ENCODE data around the gene GPR155. TPM values are rescaled to one million over a fixed set of nuclear protein-coding genes. Genes with fewer than 3 reads are reported as not detected.
"Not testable (repeated sequence)": the region's sequence is repeated elsewhere in the genome, so short reads cannot be mapped to it uniquely, and the experiment has no call there.

GPR155 gene
- total RNA-seq, 2 experiments from 2014 or later, result 33.3 to 38.1 TPM

- POLR2A ChIA-PET, result no interaction called here
Measured at GRCh38 chr2:174446531-174446930, 40.3 kb downstream of the GPR155 start.

GRCh38 chr2:174445248-174445647, 41.6 kb downstream of the GPR155 start:
- no peak for DNase-seq
- Mint-ChIP-seq H3K36me3 (ENCODE audit: low read depth) (peaks cover 50% of the 10 kb centered on the region), H3K27ac (no peak overlapping the region), H3K27me3 (no peaks in the 10 kb centered on the region), H3K4me1 (peaks cover 3% of the 10 kb centered on the region), H3K4me3 (no peak overlapping the region), H3K9me3 (no peaks in the 10 kb centered on the region)
- ChIA-PET POLR2A (no interaction called here), CTCF (no interaction called here)

More at GRCh38 chr2:174446531-174446930, 40.3 kb downstream of the GPR155 start:
- Mint-ChIP-seq H3K36me3 (ENCODE audit: low read depth) (peaks cover 45% of the 10 kb centered on the region), H3K9me3 (no peaks in the 10 kb centered on the region), H3K4me1 (peaks cover 8% of the 10 kb centered on the region), H3K4me3 (no peak overlapping the region), H3K27ac (peak overlapping the region; percentile 31), H3K27me3 (no peaks in the 10 kb centered on the region)
- CTCF ChIA-PET, result interaction anchor here (0.6 to 1.2 kb wide), 6 partner anchors 11 to 90 kb away, joined by 3 to 7 read pairs (median 4); no protein-coding TSS in a partner anchor
- no peak for DNase-seq

GRCh38 chr2:174444761-174445160, 42.1 kb downstream of the GPR155 start:
- ChIA-PET CTCF (no interaction called here), POLR2A (no interaction called here)
- no peaks in the 10 kb centered on the region for H3K9me3 Mint-ChIP-seq
- no peaks in the 10 kb centered on the region for H3K27me3 Mint-ChIP-seq
- DNase-seq, result no peak
- H3K36me3 Mint-ChIP-seq (ENCODE audit: low read depth), result peaks cover 50% of the 10 kb centered on the region
- no peaks in the 10 kb centered on the region for H3K4me1 Mint-ChIP-seq
- H3K4me3 Mint-ChIP-seq, result no peak overlapping the region
- no peak overlapping the region for H3K27ac Mint-ChIP-seq

GRCh38 chr2:174442546-174443510, 44.0 kb downstream of the GPR155 start:
- Mint-ChIP-seq H3K27me3 (no peaks in the 10 kb centered on the region), H3K4me3 (no peak overlapping the region), H3K4me1 (no peaks in the 10 kb centered on the region), H3K27ac (no peak overlapping the region), H3K36me3 (ENCODE audit: low read depth) (peaks cover 37% of the 10 kb centered on the region), H3K9me3 (no peaks in the 10 kb centered on the region)
- no peak for DNase-seq
- ChIA-PET POLR2A (no interaction called here), CTCF (interaction anchor here (0.7 kb wide), 1 partner anchor 585 kb away, joined by 3 read pairs; no protein-coding TSS in a partner anchor)

GRCh38 chr2:174439950-174440349, 46.9 kb downstream of the GPR155 start:
- DNase-seq, result no peak
- H3K36me3 Mint-ChIP-seq (ENCODE audit: low read depth), result peaks cover 39% of the 10 kb centered on the region
- no peaks in the 10 kb centered on the region for H3K4me1 Mint-ChIP-seq
- ChIA-PET CTCF (no interaction called here), POLR2A (no interaction called here)
- H3K4me3 Mint-ChIP-seq, result no peak overlapping the region
- H3K27me3 Mint-ChIP-seq, result no peaks in the 10 kb centered on the region
- H3K9me3 Mint-ChIP-seq, result no peaks in the 10 kb centered on the region
- H3K27ac Mint-ChIP-seq, result no peak overlapping the region

- no peaks in the 10 kb centered on the region for H3K27me3 Mint-ChIP-seq
- no peaks in the 10 kb centered on the region for H3K9me3 Mint-ChIP-seq
- no peaks in the 10 kb centered on the region for H3K4me1 Mint-ChIP-seq
- no peak overlapping the region for H3K27ac Mint-ChIP-seq
- CTCF ChIA-PET, result no interaction called here
- POLR2A ChIA-PET, result no interaction called here
- DNase-seq, result no peak
- H3K4me3 Mint-ChIP-seq, result no peak overlapping the region
- peaks cover 35% of the 10 kb centered on the region for H3K36me3 Mint-ChIP-seq (ENCODE audit: low read depth)
Measured at GRCh38 chr2:174439323-174439722, 47.5 kb downstream of the GPR155 start.

- POLR2A ChIA-PET, result no interaction called here
- Mint-ChIP-seq H3K36me3 (ENCODE audit: low read depth) (peaks cover 38% of the 10 kb centered on the region), H3K27ac (no peak overlapping the region), H3K4me1 (no peaks in the 10 kb centered on the region), H3K4me3 (no peak overlapping the region), H3K9me3 (no peaks in the 10 kb centered on the region), H3K27me3 (no peaks in the 10 kb centered on the region)
- CTCF ChIA-PET, result interaction anchor here (0.6 kb wide), 2 partner anchors 528 to 1620 kb away, joined by 5 to 6 read pairs; no protein-coding TSS in a partner anchor
- DNase-seq, result no peak
Measured at GRCh38 chr2:174438146-174438886, 48.5 kb downstream of the GPR155 start.

GRCh38 chr2:174436351-174436750, 50.5 kb downstream of the GPR155 start:
- Mint-ChIP-seq H3K4me3 (no peak overlapping the region), H3K27ac (no peak overlapping the region), H3K36me3 (ENCODE audit: low read depth) (peaks cover 37% of the 10 kb centered on the region), H3K27me3 (no peaks in the 10 kb centered on the region), H3K9me3 (no peaks in the 10 kb centered on the region), H3K4me1 (no peaks in the 10 kb centered on the region)
- no peak for DNase-seq
- CTCF ChIA-PET, result interaction anchor here (1.0 kb wide), 1 partner anchor 10 kb away, joined by 3 read pairs; no protein-coding TSS in a partner anchor
- POLR2A ChIA-PET, result no interaction called here

GRCh38 chr2:174431902-174432301, 54.9 kb downstream of the GPR155 start:
- Mint-ChIP-seq H3K9me3 (peaks cover 7% of the 10 kb centered on the region), H3K27ac (no peak overlapping the region), H3K36me3 (ENCODE audit: low read depth) (peaks cover 45% of the 10 kb centered on the region), H3K27me3 (no peaks in the 10 kb centered on the region), H3K4me1 (no peaks in the 10 kb centered on the region), H3K4me3 (no peak overlapping the region)
- ChIA-PET CTCF (interaction anchor here (1.4 to 1.5 kb wide), 2 partner anchors 14 to 29 kb away, joined by 3 to 4 read pairs; no protein-coding TSS in a partner anchor), POLR2A (no interaction called here)
- no peak for DNase-seq

GRCh38 chr2:174430066-174430465, 56.8 kb downstream of the GPR155 start:
- Mint-ChIP-seq H3K27ac (no peak overlapping the region), H3K36me3 (ENCODE audit: low read depth) (peaks cover 35% of the 10 kb centered on the region), H3K4me1 (no peaks in the 10 kb centered on the region), H3K9me3 (peaks cover 7% of the 10 kb centered on the region), H3K4me3 (no peak overlapping the region), H3K27me3 (no peaks in the 10 kb centered on the region)
- ChIA-PET POLR2A (no interaction called here), CTCF (no interaction called here)
- DNase-seq, result no peak

GRCh38 chr2:174428214-174428613, 58.6 kb downstream of the GPR155 start:
- Mint-ChIP-seq H3K27ac (no peak overlapping the region), H3K36me3 (ENCODE audit: low read depth) (peaks cover 32% of the 10 kb centered on the region), H3K9me3 (peaks cover 7% of the 10 kb centered on the region), H3K27me3 (no peaks in the 10 kb centered on the region), H3K4me3 (no peak overlapping the region), H3K4me1 (no peaks in the 10 kb centered on the region)
- CTCF ChIA-PET, result no interaction called here
- POLR2A ChIA-PET, result no interaction called here
- no peak for DNase-seq

GRCh38 chr2:174412256-174412655, 74.6 kb downstream of the GPR155 start:
- Mint-ChIP-seq H3K36me3 (ENCODE audit: low read depth) (peaks cover 13% of the 10 kb centered on the region), H3K27me3 (no peaks in the 10 kb centered on the region), H3K27ac (peak overlapping the region; percentile 48), H3K9me3 (no peaks in the 10 kb centered on the region), H3K4me3 (no peak overlapping the region), H3K4me1 (peaks cover 3% of the 10 kb centered on the region)
- DNase-seq, result no peak
- POLR2A ChIA-PET, result interaction anchor here (0.6 kb wide), 1 partner anchor 14 kb away, joined by 4 read pairs; no protein-coding TSS in a partner anchor
- CTCF ChIA-PET, result interaction anchor here (0.6 to 2.0 kb wide), 6 partner anchors 13 to 865 kb away, joined by 3 to 7 read pairs (median 4); no protein-coding TSS in a partner anchor

- CTCF ChIA-PET, H3K27ac Mint-ChIP-seq: not testable (repeated sequence)
Measured at GRCh38 chr2:174410039-174410438, 76.8 kb downstream of the GPR155 start.

More at GRCh38 chr2:174410039-174410438, 76.8 kb downstream of the GPR155 start:
- H3K9me3 Mint-ChIP-seq, H3K27me3 Mint-ChIP-seq, DNase-seq, POLR2A ChIA-PET, H3K4me1 Mint-ChIP-seq, H3K4me3 Mint-ChIP-seq: not testable (repeated sequence)
- H3K36me3 Mint-ChIP-seq (ENCODE audit: low read depth), result peaks cover 13% of the 10 kb centered on the region
